HUES6 (cell line): ENCODE data around the gene TCHH.

Experiments
- H3K27ac ChIP-seq: 2 replicates; pipeline ENCODE4 v1.7.0; 2013; ENCODE audit warnings: low read depth, mild to moderate bottlenecking, low read length, inconsistent platforms
- H3K27me3 ChIP-seq: 2 replicates; pipeline ENCODE4 v1.6.1; 2013; ENCODE audit warnings: low read length; ENCODE audit not compliant: control insufficient read depth, insufficient read depth
- H3K36me3 ChIP-seq: 2 replicates; pipeline ENCODE4 v1.6.1; 2013; ENCODE audit warnings: low read length; ENCODE audit not compliant: control insufficient read depth, insufficient read depth
- H3K4me1 ChIP-seq: 2 replicates; pipeline ENCODE4 v1.6.1; 2013; ENCODE audit warnings: low read length; ENCODE audit not compliant: control insufficient read depth, insufficient read depth
- H3K4me3 ChIP-seq: 2 replicates; pipeline ENCODE4 v1.5.1; 2013; ENCODE audit warnings: low read depth, low read length
- H3K9ac ChIP-seq: one replicate; pipeline ENCODE4 v1.6.1; 2013; ENCODE audit warnings: mild to moderate bottlenecking, low read length
- H3K9me3 ChIP-seq: 2 replicates; pipeline ENCODE4 v1.6.1; 2013; ENCODE audit warnings: low read depth, low read length; ENCODE audit not compliant: control insufficient read depth, insufficient read depth

Gene TCHH

GRCh38 chr1:152143150-152143887 lies 28.1 kb upstream of the TCHH start:
- Histone ChIP-seq H3K36me3 (no peaks in the 10 kb centered on the region), H3K27ac (no peak overlapping the region), H3K9me3 (peaks cover 28% of the 10 kb centered on the region), H3K27me3 (peaks cover 11% of the 10 kb centered on the region; the same call in 1 of the 2 replicates), H3K4me1 (no peaks in the 10 kb centered on the region), H3K4me3 (no peak overlapping the region), H3K9ac (no peak overlapping the region)

- no peak overlapping the region for H3K27ac ChIP-seq
- no peak overlapping the region for H3K9ac ChIP-seq
- H3K27me3 ChIP-seq = peaks cover 12% of the 10 kb centered on the region; the same call in 1 of the 2 replicates
- H3K36me3 ChIP-seq = no peaks in the 10 kb centered on the region
- no peak overlapping the region for H3K4me3 ChIP-seq
- H3K9me3 ChIP-seq = peaks cover 18% of the 10 kb centered on the region
- H3K4me1 ChIP-seq = no peaks in the 10 kb centered on the region
Measured at GRCh38 chr1:152141971-152142584, 26.8 kb upstream of the TCHH start.

GRCh38 chr1:152137215-152137614 lies 22.0 kb upstream of the TCHH start:
- Histone ChIP-seq H3K9ac (no peak overlapping the region), H3K4me1 (no peaks in the 10 kb centered on the region), H3K4me3 (no peak overlapping the region), H3K9me3 (no peaks in the 10 kb centered on the region; the same call in 1 of the 2 replicates), H3K27me3 (peaks cover 17% of the 10 kb centered on the region; the same call in 1 of the 2 replicates), H3K27ac (no peak overlapping the region), H3K36me3 (no peaks in the 10 kb centered on the region)

GRCh38 chr1:152130186-152130585 lies 14.9 kb upstream of the TCHH start:
- H3K36me3 ChIP-seq = no peaks in the 10 kb centered on the region
- H3K27me3 ChIP-seq = peaks cover 15% of the 10 kb centered on the region
- H3K27ac ChIP-seq = no peak overlapping the region
- H3K4me3 ChIP-seq = no peak overlapping the region
- 0 out of 2 replicates have a peak, but pooled peaks cover 2% of the 10 kb centered on the region for H3K9me3 ChIP-seq
- no peaks in the 10 kb centered on the region; the same call in 1 of the 2 replicates for H3K4me1 ChIP-seq
- no peak overlapping the region for H3K9ac ChIP-seq

GRCh38 chr1:152127673-152128072 lies 12.4 kb upstream of the TCHH start:
- H3K36me3 ChIP-seq = no peaks in the 10 kb centered on the region
- H3K27ac ChIP-seq = no peak overlapping the region
- 0 out of 2 replicates have a peak, but pooled peaks cover 2% of the 10 kb centered on the region for H3K9me3 ChIP-seq
- H3K4me1 ChIP-seq = no peaks in the 10 kb centered on the region; the same call in 1 of the 2 replicates
- H3K27me3 ChIP-seq = peaks cover 23% of the 10 kb centered on the region
- no peak overlapping the region for H3K9ac ChIP-seq
- H3K4me3 ChIP-seq = no peak overlapping the region

- Histone ChIP-seq H3K9ac (no peak overlapping the region), H3K4me3 (no peak overlapping the region), H3K27ac (no peak overlapping the region), H3K27me3 (peaks cover 31% of the 10 kb centered on the region), H3K36me3 (no peaks in the 10 kb centered on the region), H3K4me1 (no peaks in the 10 kb centered on the region; the same call in 1 of the 2 replicates), H3K9me3 (no peaks in the 10 kb centered on the region)
Measured at GRCh38 chr1:152125834-152126443, 10.7 kb upstream of the TCHH start.

- Histone ChIP-seq H3K4me3 (no peak overlapping the region), H3K4me1 (no peaks in the 10 kb centered on the region), H3K36me3 (no peaks in the 10 kb centered on the region), H3K9me3 (no peaks in the 10 kb centered on the region), H3K9ac (no peak overlapping the region), H3K27ac (no peak overlapping the region), H3K27me3 (peaks cover 67% of the 10 kb centered on the region)
Measured at GRCh38 chr1:152118915-152119314, 3.7 kb upstream of the TCHH start.

GRCh38 chr1:152112885-152113432 lies 2.3 kb downstream of the TCHH start:
- H3K27me3 ChIP-seq = peaks cover 96% of the 10 kb centered on the region
- no peaks in the 10 kb centered on the region for H3K36me3 ChIP-seq
- H3K4me1 ChIP-seq = peaks cover 29% of the 10 kb centered on the region
- H3K9ac ChIP-seq = no peak overlapping the region
- no peak overlapping the region for H3K27ac ChIP-seq
- H3K9me3 ChIP-seq = peaks cover 14% of the 10 kb centered on the region
- H3K4me3 ChIP-seq = peak overlapping the region; percentile 50

- H3K4me1 ChIP-seq = peaks cover 29% of the 10 kb centered on the region
- peak overlapping the region; percentile 50 for H3K4me3 ChIP-seq
Measured at GRCh38 chr1:152112101-152112884, 3.0 kb downstream of the TCHH start.

GRCh38 chr1:152111515-152111968 lies 3.7 kb downstream of the TCHH start:
- H3K4me3 ChIP-seq = peak overlapping the region; percentile 54
- peaks cover 29% of the 10 kb centered on the region for H3K4me1 ChIP-seq
- H3K27ac ChIP-seq = no peak overlapping the region
- peaks cover 19% of the 10 kb centered on the region for H3K9me3 ChIP-seq
- H3K36me3 ChIP-seq = no peaks in the 10 kb centered on the region
- H3K9ac ChIP-seq = peak overlapping the region; percentile 24
- peaks cover 100% of the 10 kb centered on the region for H3K27me3 ChIP-seq

More at GRCh38 chr1:152112101-152112884, 3.0 kb downstream of the TCHH start:
- H3K27ac ChIP-seq = no peak overlapping the region
- peaks cover 100% of the 10 kb centered on the region for H3K27me3 ChIP-seq
- H3K9ac ChIP-seq = no peak overlapping the region
- H3K9me3 ChIP-seq = peaks cover 19% of the 10 kb centered on the region
- no peaks in the 10 kb centered on the region for H3K36me3 ChIP-seq
